GM19467 (cell line): ENCODE measurements around the gene UXT.
"Not testable (repeated sequence)": the region's sequence is repeated elsewhere in the genome, so short reads cannot be mapped to it uniquely, and the experiment has no call there.

ENCODE experiments used
- ATAC-seq: cut with Tn5 transposase; IDR thresholded peaks from one replicate; pipeline ENCODE4 v1.9.1; 2021; ENCODE audit warnings: mild to moderate bottlenecking, moderate library complexity; ENCODE audit not compliant: unreplicated experiment

Gene UXT

GRCh38 chrX:47658684-47659420 lies at the start of gene UXT:
Gene UXT (minus strand): TSS chrX:47659180. CDS start chrX:47658927, 253 bp downstream.
- ATAC-seq = peak; percentile 75

- no peak for ATAC-seq
Measured at GRCh38 chrX:47707031-47707780, 48.2 kb upstream of the UXT start.

- no peak for ATAC-seq
Measured at GRCh38 chrX:47706575-47706974, 47.6 kb upstream of the UXT start.

GRCh38 chrX:47704736-47705135 lies 45.8 kb upstream of the UXT start:
- ATAC-seq = no peak

- no peak for ATAC-seq
Measured at GRCh38 chrX:47697181-47697580, 38.2 kb upstream of the UXT start.

GRCh38 chrX:47690175-47690574 lies 31.2 kb upstream of the UXT start:
- no peak for ATAC-seq

GRCh38 chrX:47687263-47687662 lies 28.3 kb upstream of the UXT start:
- no peak for ATAC-seq

GRCh38 chrX:47683829-47684205 lies 24.8 kb upstream of the UXT start:
- no peak for ATAC-seq

- no peak for ATAC-seq
Measured at GRCh38 chrX:47683184-47683828, 24.3 kb upstream of the UXT start.

GRCh38 chrX:47675959-47676859 lies 17.2 kb upstream of the UXT start:
- not testable (repeated sequence) for ATAC-seq

- no peak for ATAC-seq
Measured at GRCh38 chrX:47674776-47675175, 15.8 kb upstream of the UXT start.

GRCh38 chrX:47665797-47666196 lies 6.8 kb upstream of the UXT start:
- not testable (repeated sequence) for ATAC-seq

- ATAC-seq = no peak
Measured at GRCh38 chrX:47664737-47665136, 5.8 kb upstream of the UXT start.

- no peak for ATAC-seq
Measured at GRCh38 chrX:47662144-47662657, 3.2 kb upstream of the UXT start.

GRCh38 chrX:47661539-47661938 lies 2.6 kb upstream of the UXT start:
- no peak for ATAC-seq

GRCh38 chrX:47659421-47659726 lies 394 bp upstream of the UXT start:
- ATAC-seq = no peak

GRCh38 chrX:47658301-47658683 lies 688 bp downstream of the UXT start:
- no peak for ATAC-seq

GRCh38 chrX:47651043-47651905 lies 7.7 kb downstream of the UXT start:
- no peak for ATAC-seq

- peak; percentile 86 for ATAC-seq
Measured at GRCh38 chrX:47650164-47651042, 8.6 kb downstream of the UXT start, which contains the start of gene ELK1. Gene ELK1 (minus strand): TSS chrX:47650563. CDS start chrX:47641441, 9,122 bp downstream.
